HepG2 (cell line): ENCODE results near the gene PARN. TPM values are rescaled to one million over a fixed set of nuclear protein-coding genes. Genes with fewer than 3 reads are reported as not detected.

Experiments used
- AFF4 ChIP-seq: sonication (generic); formaldehyde crosslinking; IDR thresholded peaks from 2 replicates; pipeline ENCODE4 v1.4.0; 2020; ENCODE audit warnings: missing genetic modification reagents
- BCLAF1 ChIP-seq: fragments of 450-650 bp; IDR thresholded peaks from 2 replicates; pipeline ENCODE4 v1.6.1; 2017; ENCODE audit warnings: mild to moderate bottlenecking
- KAT2B ChIP-seq: fragments of 150-350 bp; IDR thresholded peaks from 2 replicates; pipeline ENCODE4 v1.6.1; 2014; ENCODE audit warnings: low read depth, low read length, borderline replicate concordance
- PAXIP1 ChIP-seq: sonication (generic); formaldehyde crosslinking; conservative IDR thresholded peaks from 2 replicates; pipeline ENCODE4 v1.4.0; 2020; ENCODE audit warnings: mild to moderate bottlenecking, missing genetic modification reagents, moderate library complexity
- RXRB ChIP-seq: IDR thresholded peaks from 2 replicates; pipeline ENCODE4 v1.6.1; 2016; ENCODE audit warnings: borderline replicate concordance, missing genetic modification reagents, missing compliant biosample characterization
- SRY ChIP-seq: sonication (generic); formaldehyde crosslinking; IDR thresholded peaks from 2 replicates; pipeline ENCODE4 v1.8.0; 2022; ENCODE audit warnings: mild to moderate bottlenecking, missing genetic modification reagents
- ZNF124 ChIP-seq: sonication (generic); formaldehyde crosslinking; IDR thresholded peaks from 2 replicates; pipeline ENCODE4 v1.4.0; 2020; ENCODE audit warnings: missing genetic modification reagents
- ZNF557 ChIP-seq: sonication (generic); formaldehyde crosslinking; IDR thresholded peaks from 2 replicates; pipeline ENCODE4 v1.4.0; 2020; ENCODE audit warnings: missing genetic modification reagents
- ZNF773 ChIP-seq: sonication (generic); formaldehyde crosslinking; IDR thresholded peaks from 2 replicates; pipeline ENCODE4 v1.4.0; 2020; ENCODE audit warnings: missing genetic modification reagents, borderline replicate concordance
- ZNF776 ChIP-seq: sonication (generic); formaldehyde crosslinking; IDR thresholded peaks from 2 replicates; pipeline ENCODE4 v1.4.0; 2020; ENCODE audit warnings: mild to moderate bottlenecking, missing genetic modification reagents
- polyA plus RNA-seq, 8 experiments: library from polyadenylated mRNA; depleted of rRNA in 3 of 8; stranded (reverse) in 7 of 8; unstranded in 1 of 8; fragments of >200 nt; fragmentation: Illumina TruSeq in 4 of 8; extraction: Trizol in 4 of 8; gene quantifications; 2 replicates each; pipeline versions ENCODE4 v1.2.1 to v1.2.3, GENCODE V29; 2011 to 2016; ENCODE audit warnings: low read depth in 4 of 8, missing spikeins in 1 of 8, mixed read lengths in 1 of 8; ENCODE audit not compliant: insufficient read depth in 1 of 8
- total RNA-seq, 5 experiments: library from RNA; depleted of rRNA; stranded (reverse); fragments of >200 nt; fragmentation: Illumina TruSeq; extraction: Trizol; gene quantifications; 2 replicates each; pipeline ENCODE4 v1.2.3, GENCODE V29; 2016; ENCODE audit warnings: low read depth in 1 of 5
- TF ChIP-seq, protein P1 (sequence below): sonication (generic); formaldehyde crosslinking; IDR thresholded peaks from 2 replicates; pipeline ENCODE4 v1.5.0; 2020; ENCODE audit warnings: missing genetic modification reagents
- TF ChIP-seq, protein P2 (sequence below): sonication (generic); formaldehyde crosslinking; IDR thresholded peaks from 2 replicates; pipeline ENCODE4 v1.4.0; 2020; ENCODE audit warnings: missing genetic modification reagents, low read depth, mild to moderate bottlenecking, borderline replicate concordance
- TF ChIP-seq, protein P3 (sequence below): IDR thresholded peaks from 2 replicates; pipeline ENCODE4 v1.6.1; 2016; ENCODE audit warnings: missing biosample characterization, missing genetic modification reagents, low read depth

PARN gene
- total and polyA plus RNA-seq, 2 of the 13 experiments (the other 11 are each of a cell fraction or from before 2014, with no cell fraction given): 13.3 to 47.6 TPM

- TF ChIP-seq BCLAF1 (no peak), PAXIP1 (CRISPR knock-in tag) (peak; percentile 59), AFF4 (CRISPR knock-in tag) (peak; percentile 52; the same call in 1 of the 2 replicates), ZNF773 (CRISPR knock-in tag) (0 out of 2 replicates have a peak, but pooled peaks have one; percentile 14), ZNF557 (CRISPR knock-in tag) (no peak), RXRB (CRISPR knock-in tag) (peak; percentile 89), ZNF776 (no peak), ZNF124 (CRISPR knock-in tag) (peak; percentile 98), KAT2B (no peak), SRY (CRISPR knock-in tag) (peak; percentile 79)
- TF ChIP-seq, protein P1, sequence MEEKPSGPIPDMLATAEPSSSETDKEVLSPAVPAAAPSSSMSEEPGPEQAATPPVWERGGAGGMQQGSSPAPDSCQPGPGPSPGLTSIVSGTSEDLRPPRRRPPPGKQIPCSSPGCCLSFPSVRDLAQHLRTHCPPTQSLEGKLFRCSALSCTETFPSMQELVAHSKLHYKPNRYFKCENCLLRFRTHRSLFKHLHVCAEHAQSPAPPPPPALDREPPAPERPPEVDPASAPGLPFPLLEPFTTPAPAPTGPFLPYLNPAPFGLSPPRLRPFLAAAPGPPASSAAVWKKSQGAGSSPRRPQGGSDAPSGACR (CRISPR knock-in tag): no peak; the same call in none of the 2 replicates
- TF ChIP-seq, protein P2, sequence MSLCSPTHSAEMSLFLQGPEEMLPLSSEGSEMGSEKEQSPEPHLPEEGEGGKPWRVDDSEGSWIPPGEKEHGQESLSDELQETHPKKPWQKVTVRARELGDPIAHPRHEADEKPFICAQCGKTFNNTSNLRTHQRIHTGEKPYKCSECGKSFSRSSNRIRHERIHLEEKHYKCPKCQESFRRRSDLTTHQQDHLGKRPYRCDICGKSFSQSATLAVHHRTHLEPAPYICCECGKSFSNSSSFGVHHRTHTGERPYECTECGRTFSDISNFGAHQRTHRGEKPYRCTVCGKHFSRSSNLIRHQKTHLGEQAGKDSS (CRISPR knock-in tag): peak; percentile 66; the same call in 1 of the 2 replicates
- TF ChIP-seq, protein P3, sequence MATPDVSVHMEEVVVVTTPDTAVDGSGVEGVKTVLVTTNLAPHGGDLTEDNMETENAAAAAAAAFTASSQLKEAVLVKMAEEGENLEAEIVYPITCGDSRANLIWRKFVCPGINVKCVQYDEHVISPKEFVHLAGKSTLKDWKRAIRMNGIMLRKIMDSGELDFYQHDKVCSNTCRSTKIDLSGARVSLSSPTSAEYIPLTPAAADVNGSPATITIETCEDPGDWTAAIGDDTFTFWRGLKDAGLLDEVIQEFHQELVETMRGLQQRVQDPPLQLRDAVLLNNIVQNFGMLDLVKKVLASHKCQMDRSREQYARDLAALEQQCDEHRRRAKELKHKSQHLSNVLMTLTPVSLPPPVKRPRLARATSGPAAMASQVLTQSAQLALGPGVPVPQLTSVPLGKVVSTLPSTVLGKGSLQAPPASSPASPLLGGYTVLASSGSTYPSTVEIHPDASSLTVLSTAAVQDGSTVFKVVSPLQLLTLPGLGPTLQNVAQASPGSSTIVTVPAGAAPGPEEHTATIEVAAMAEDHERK (CRISPR knock-in tag): 0 out of 2 replicates have a peak, but pooled peaks have one; percentile 57
These were observed 2.9 kb upstream of the PARN start, which contains the start of gene BFAR (continued) for GRCh38 chr16:14632693-14633569.
